ENCODE data around the gene PTPRK.

Gene PTPRK

GRCh38 chr6:128336436-128337095 is 183.8 kb downstream of the PTPRK start:
- no peak for DNase-seq

DNA sequence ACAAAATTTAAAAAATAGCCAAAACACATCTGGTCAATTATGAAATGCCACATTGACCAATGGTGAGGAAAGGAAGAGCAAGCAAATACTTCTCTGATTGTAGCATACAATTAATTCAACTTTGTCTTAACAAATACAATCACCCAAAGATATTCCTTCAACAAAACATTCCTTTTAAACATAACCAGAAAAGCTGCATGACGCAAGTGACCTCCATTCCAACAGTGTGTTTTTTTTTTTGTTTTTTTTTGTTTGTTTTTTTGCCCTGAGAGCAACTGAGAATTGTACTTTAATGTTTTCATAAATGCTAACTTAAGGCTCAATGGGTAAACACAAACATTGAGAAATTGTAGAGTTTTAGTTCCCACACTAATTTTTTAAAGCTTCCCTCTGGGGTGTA is 184.4 kb downstream of the PTPRK start:
- DNase-seq: no peak

GRCh38 chr6:128333581-128334223 is 186.7 kb downstream of the PTPRK start:
- no peak for DNase-seq

GRCh38 chr6:128327890-128328289 is 192.5 kb downstream of the PTPRK start:
- no peak for DNase-seq

- no peak for DNase-seq
Measured at GRCh38 chr6:128323011-128323410, 197.4 kb downstream of the PTPRK start.

DNA sequence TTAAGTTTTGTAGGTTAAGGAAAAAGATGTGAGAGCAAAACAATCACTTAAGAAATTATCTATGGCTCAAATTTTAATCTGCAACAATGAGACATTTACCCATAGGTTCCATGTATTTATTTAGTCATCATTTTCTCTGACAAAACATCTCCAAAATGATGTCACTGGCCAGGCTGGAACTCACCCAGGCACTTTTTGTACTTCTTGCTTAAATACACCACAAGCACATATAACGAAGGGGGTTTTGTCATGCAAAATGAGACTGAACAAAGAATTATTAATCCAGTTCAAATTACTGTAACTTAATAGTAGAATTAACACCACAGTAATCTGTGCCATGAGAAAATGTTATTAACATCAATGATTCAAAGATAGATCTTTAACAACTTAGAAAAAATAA is 200.5 kb downstream of the PTPRK start:
- DNase-seq: no peak

DNA sequence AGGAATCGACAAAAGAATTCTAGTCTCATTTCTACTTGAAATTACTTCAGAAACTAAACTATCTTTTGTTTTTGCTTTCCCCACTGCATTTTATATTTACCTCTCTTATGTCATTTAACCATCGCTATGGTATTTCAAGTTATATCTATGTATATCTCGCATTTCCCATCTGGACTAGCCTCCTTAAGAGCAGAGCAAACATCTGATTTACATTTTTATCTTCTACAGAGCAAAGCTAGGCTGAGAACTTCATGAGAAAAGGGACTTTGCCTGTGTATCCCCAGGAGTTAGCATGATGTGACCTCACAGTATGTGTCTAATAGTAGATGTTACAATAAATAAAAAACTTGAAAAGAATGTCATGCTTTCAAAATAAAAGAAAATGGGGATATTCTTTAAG is 201.2 kb downstream of the PTPRK start:
- DNase-seq: no peak

- DNase-seq: no peak
Measured at GRCh38 chr6:128316258-128316929, 204.0 kb downstream of the PTPRK start.

DNA sequence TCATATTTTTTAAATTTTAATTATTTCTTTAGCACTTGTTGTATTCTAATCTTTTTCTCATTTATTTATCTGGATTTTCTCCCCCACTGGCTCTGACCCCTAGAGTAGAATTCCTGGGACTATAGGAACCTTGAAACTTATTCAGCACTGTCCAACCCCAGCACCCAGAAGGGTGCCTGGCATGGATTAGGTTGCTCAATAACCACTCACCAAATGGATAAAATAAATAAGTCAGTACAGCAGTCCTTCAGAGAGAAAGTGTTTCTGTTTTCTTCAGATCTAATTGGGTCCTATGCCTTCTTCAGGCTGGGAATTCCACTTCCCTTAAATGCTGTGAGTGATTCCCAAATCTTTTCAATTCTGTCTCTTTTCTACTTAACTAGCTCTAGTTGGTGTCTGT is 206.2 kb downstream of the PTPRK start:
- no peak for DNase-seq

GRCh38 chr6:128311944-128312570 is 208.3 kb downstream of the PTPRK start:
- no peak for DNase-seq

- DNase-seq: no peak
Measured at GRCh38 chr6:128310451-128310850, 209.9 kb downstream of the PTPRK start.

DNA sequence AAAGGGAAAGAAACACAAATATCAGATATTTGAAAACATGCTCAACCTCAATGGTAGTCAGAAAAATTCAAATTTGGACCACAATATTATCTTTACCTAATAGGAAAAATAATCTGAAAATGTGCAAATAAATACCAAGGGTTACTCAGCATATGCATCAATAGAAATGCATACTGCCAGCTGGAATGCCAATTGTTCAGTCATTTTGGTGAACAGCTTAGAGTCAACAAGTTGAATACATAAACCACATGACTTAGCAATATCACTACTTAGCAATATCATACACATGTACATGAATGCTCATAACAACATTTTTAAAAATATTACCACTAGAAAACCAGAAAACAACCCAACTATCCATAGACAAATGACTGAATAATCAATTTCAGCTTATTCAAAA is 212.7 kb downstream of the PTPRK start:
- no peak for DNase-seq

GRCh38 chr6:128305976-128306375 is 214.4 kb downstream of the PTPRK start:
- no peak for DNase-seq

DNA sequence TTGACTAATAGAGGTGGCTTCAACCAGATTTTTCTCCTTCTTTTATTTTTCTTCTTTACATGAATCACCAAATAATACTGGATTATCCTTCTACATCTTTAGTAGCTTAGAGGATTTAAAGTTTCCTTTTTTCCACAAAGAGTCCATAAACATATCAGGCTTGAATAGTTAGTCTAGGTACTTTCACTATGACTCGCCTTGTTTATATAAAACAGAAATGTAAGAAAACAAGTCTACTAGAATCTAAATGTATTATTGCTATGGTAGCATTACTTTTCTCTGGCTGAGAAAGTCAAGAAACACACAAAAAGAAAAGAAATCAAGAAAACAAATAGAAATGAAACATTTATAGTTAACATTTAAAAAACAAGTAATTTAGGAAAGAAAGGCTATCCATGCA is 215.2 kb downstream of the PTPRK start:
- no peak for DNase-seq

- no peak for DNase-seq
Measured at GRCh38 chr6:128303870-128304269, 216.5 kb downstream of the PTPRK start.

DNA sequence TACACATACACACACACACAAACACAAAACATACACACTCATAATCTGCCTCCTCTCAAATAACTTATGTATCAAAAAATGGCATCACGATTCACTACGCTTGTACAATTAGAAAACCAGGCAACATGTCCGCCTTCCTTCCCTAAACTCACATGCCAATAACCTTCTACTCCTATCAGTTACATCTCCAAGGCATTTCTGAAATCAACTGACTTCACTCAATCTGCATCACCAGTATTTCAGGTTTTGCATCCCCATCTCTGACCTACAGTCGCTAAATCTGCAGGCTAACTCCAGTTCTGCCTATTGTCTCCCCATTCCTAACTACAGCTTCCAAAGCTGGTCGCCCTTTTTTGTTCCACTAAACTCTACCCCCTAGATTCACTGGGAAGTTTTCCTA is 217.5 kb downstream of the PTPRK start:
- no peak for DNase-seq

DNA sequence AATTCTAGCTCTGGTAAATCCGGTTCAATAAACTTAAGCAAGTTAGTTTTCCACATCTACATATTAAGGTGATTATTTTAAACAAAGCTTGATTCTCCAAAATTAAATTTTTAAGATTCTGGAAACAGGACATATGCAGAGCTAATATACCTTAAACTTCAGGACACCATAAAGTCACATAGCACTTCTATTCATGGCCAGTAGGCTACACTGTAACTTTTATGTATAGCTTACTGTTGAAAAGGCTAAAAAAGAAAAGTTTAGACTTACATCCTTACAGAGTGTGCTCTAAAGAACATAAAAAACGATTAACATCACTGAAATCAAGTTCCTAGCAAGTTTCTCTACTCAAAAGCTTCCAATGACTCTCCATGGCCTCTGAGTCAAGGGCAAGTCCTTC is 224.7 kb downstream of the PTPRK start:
- DNase-seq: no peak

GRCh38 chr6:128290221-128290620 is 230.2 kb downstream of the PTPRK start:
- DNase-seq: no peak

GRCh38 chr6:128284128-128284527 is 236.3 kb downstream of the PTPRK start:
- DNase-seq: no peak

DNA sequence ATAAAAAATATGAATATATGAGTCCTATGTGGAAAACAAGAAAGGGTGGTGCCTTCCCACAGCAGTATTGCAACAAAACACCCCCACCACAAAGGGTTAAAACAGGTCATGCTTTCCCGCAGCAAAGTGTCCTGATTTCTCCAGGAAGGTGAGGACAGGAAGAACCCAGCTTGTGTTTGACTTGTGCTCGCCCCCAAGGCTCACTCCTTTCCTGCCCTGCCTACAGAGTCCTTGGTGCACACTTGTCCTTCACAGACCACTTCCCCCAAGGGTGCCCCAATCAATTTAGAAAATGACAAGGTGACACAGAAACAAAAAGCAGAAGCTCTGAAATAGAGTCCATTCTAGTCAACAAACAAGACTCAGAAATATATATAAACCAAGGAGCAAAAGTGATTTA is 237.4 kb downstream of the PTPRK start:
- DNase-seq: no peak

- no peak for DNase-seq
Measured at GRCh38 chr6:128280960-128281359, 239.4 kb downstream of the PTPRK start.

DNA sequence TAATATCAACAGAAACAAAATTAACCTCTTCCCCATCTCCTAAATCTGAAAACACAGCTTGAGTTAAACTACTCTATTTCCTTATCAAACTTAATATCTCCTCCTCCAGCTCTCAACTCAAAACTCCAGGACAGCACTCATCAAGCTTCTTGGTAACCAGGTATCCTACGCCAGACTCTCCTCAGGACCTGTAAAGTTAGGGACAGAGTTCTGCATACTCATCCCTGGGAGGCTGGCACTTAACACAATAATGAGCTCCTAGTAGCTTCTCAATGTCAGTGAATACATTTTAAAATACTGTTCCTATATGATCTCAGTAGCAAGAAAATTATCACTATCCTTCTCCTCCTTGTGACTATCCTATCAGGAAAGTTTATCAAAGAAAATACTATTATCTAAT is 240.3 kb downstream of the PTPRK start:
- no peak for DNase-seq

- no peak for DNase-seq
Measured at GRCh38 chr6:128278836-128279235, 241.6 kb downstream of the PTPRK start.

- no peak for DNase-seq
Measured at GRCh38 chr6:128277379-128277778, 243.0 kb downstream of the PTPRK start.
